Activated T-helper 1 cell treated with anti-CD3 and anti-CD28 coated beads, Interleukin-12 subunit alpha, Interleukin-12 subunit beta, Interleukin-2, Interleukin-4 antibody, amounts not matched to agents 30 ng/mL and 10 ng/mL and 1 ng/mL, durations not matched to agents 14 hours and 24 hours and 36 hours (primary cell): ENCODE measurements around the gene HSPA4. TPM values are rescaled to one million over a fixed set of nuclear protein-coding genes. Genes with fewer than 3 reads are reported as not detected.

Source experiments
- DNase-seq: peaks from one replicate; pipeline ENCODE4 v3.0.0; 2021; ENCODE audit warnings: low spot score
- H3K27ac Mint-ChIP-seq: one replicate; pipeline ENCODE4 v1.8.0; 2021; ENCODE audit warnings: mild to moderate bottlenecking, mixed read lengths
- H3K27me3 Mint-ChIP-seq: one replicate; pipeline ENCODE4 v1.8.0; 2022; ENCODE audit warnings: mild to moderate bottlenecking, moderate library complexity, mixed read lengths; ENCODE audit not compliant: insufficient read depth
- H3K36me3 Mint-ChIP-seq: one replicate; pipeline ENCODE4 v1.8.0; 2021; ENCODE audit warnings: low read depth, mixed read lengths
- H3K4me1 Mint-ChIP-seq: one replicate; pipeline ENCODE4 v1.8.0; 2021; ENCODE audit warnings: low read depth, mixed read lengths
- H3K4me3 Mint-ChIP-seq: one replicate; pipeline ENCODE4 v1.8.0; 2021; ENCODE audit warnings: mild to moderate bottlenecking, moderate library complexity, mixed read lengths
- H3K9me3 Mint-ChIP-seq: one replicate; pipeline ENCODE4 v1.8.0; 2021; ENCODE audit warnings: mixed read lengths
- intact Hi-C: fragments of 100-400 bp; cut with micrococcal nuclease; formaldehyde crosslinking; loops from one replicate; pipeline ENCODE4 v1.15.1; 2024
- total RNA-seq: library from RNA; stranded (reverse); gene quantifications from 2 replicates; pipeline ENCODE4 v1.2.3, GENCODE V29; 2022

HSPA4 gene
- total RNA-seq, 1 donor from 2014 or later, result 244 TPM

DNA sequence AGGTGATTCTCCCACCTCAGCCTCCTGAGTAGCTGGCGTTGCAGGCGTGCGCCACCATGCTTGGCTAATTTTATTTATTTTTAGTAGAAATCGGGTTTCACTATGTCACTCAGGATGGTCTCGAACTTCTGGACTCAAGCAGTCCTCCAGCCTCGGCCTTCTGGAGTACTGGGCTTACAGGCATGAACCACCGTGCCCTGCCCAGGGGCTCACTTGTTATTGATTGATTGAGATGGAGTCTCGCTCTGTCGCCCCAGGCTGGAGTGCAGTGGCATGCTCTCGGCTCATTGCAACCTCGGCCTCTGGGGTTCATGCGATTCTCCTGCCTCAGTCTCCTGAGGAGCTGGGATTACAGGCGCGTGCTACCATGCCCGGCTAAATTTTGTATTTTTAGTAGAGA lies 1.6 kb downstream of the HSPA4 start:
- no peak for DNase-seq
- Mint-ChIP-seq H3K4me1 (peaks cover 51% of the 10 kb centered on the region), H3K27ac (peak overlapping the region; percentile 100), H3K36me3 (peaks cover 21% of the 10 kb centered on the region), H3K27me3 (no peaks in the 10 kb centered on the region), H3K9me3 (no peaks in the 10 kb centered on the region), H3K4me3 (peak overlapping the region; percentile 96)
- intact Hi-C loops, result loop anchor here (2.0 to 10.0 kb wide), 6 partner anchors 25 to 1685 kb away; partner anchors contain the start of genes C5orf15, CAMLG, PPP2CA and RAPGEF6

DNA sequence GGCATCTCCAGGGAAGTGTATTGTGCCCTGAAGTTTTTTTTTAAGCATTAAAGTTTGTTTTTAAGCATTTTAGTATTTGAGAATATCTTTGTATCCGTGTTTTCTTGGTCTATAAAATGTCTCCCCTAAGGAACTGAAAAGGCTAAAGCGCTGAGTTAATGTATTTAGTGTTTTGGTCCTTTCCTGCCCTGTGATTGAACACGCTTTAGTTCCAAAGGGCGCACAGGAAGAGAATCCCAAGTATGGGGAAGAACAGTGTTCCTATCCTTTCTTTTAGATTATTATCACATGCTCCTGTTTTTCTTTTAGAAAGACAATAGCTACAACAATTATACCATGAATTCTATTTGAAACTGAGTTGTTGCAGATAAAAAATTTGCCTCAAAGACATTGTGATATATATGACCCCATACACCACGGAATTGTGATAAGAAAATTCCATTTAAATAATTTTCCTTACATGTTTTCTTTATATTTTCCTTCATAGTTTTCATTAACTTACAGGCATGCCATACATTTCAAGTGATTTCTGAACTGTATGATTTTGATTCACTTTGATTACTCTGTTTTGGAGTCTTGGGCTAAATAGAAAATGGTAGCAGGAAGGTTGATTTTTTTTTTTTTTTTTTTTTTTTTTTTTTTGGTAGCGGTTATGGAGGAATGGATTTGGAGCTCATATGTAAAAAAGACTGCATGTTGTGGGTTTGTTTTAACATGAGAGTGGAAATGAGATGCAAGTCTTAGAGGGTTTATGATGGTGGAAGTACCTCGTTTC lies 3.1 kb downstream of the HSPA4 start:
- intact Hi-C loops, result loop anchor here (5.0 to 10.0 kb wide), 4 partner anchors 558 to 1420 kb away; partner anchors contain the start of genes C5orf15, PPP2CA and RAPGEF6
- Mint-ChIP-seq H3K27ac (peak overlapping the region; percentile 11), H3K9me3 (no peaks in the 10 kb centered on the region), H3K4me3 (peak overlapping the region; percentile 59), H3K27me3 (no peaks in the 10 kb centered on the region), H3K36me3 (peaks cover 21% of the 10 kb centered on the region), H3K4me1 (peaks cover 52% of the 10 kb centered on the region)
- no peak for DNase-seq

DNA sequence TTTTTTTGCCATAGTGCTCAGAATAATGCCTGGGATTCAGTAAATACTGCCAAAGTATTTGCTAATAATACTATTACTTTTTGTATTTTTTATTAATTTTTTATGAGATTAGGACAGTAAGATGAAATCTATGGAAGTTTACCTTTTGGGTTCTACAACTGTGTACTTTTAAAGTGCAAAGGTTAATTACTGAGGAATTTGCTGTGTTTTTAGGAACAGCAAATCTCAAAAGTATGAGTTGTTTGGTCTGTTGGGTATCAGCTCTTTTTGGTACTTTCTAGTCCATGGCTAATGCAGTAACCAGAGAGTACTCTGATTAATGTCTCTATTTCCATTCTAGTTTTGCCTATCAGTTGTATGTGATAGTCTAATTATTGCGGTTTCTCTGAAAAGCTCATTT lies 5.1 kb downstream of the HSPA4 start:
- no peak overlapping the region for H3K27ac Mint-ChIP-seq
- DNase-seq, result no peak
- no peaks in the 10 kb centered on the region for H3K9me3 Mint-ChIP-seq
- peaks cover 40% of the 10 kb centered on the region for H3K4me1 Mint-ChIP-seq
- H3K4me3 Mint-ChIP-seq, result no peak overlapping the region
- peaks cover 18% of the 10 kb centered on the region for H3K36me3 Mint-ChIP-seq
- no peaks in the 10 kb centered on the region for H3K27me3 Mint-ChIP-seq
- intact Hi-C loops, result loop anchor here (10.0 kb wide), 2 partner anchors 908 to 1422 kb away; partner anchors contain the start of genes C5orf15 and RAPGEF6

- intact Hi-C loops, result loop anchor here (10.0 kb wide), 2 partner anchors 905 to 1425 kb away; partner anchors contain the start of genes C5orf15 and RAPGEF6
- H3K4me1 Mint-ChIP-seq, result peaks cover 42% of the 10 kb centered on the region
- H3K9me3 Mint-ChIP-seq, result no peaks in the 10 kb centered on the region
Observed at GRCh38 chr5:133059621-133060020, 7.8 kb downstream of the HSPA4 start.

GRCh38 chr5:133062276-133062675 lies 10.5 kb downstream of the HSPA4 start:
- Mint-ChIP-seq H3K27ac (peak overlapping the region; percentile 50), H3K27me3 (no peaks in the 10 kb centered on the region), H3K4me1 (peaks cover 22% of the 10 kb centered on the region), H3K4me3 (no peak overlapping the region), H3K9me3 (no peaks in the 10 kb centered on the region), H3K36me3 (peaks cover 14% of the 10 kb centered on the region)
- intact Hi-C loops, result no loop called here
- no peak for DNase-seq

More at GRCh38 chr5:133059621-133060020, 7.8 kb downstream of the HSPA4 start:
- H3K27ac Mint-ChIP-seq, result no peak overlapping the region
- no peaks in the 10 kb centered on the region for H3K27me3 Mint-ChIP-seq
- no peak for DNase-seq
- H3K36me3 Mint-ChIP-seq, result peaks cover 14% of the 10 kb centered on the region
- no peak overlapping the region for H3K4me3 Mint-ChIP-seq

DNA sequence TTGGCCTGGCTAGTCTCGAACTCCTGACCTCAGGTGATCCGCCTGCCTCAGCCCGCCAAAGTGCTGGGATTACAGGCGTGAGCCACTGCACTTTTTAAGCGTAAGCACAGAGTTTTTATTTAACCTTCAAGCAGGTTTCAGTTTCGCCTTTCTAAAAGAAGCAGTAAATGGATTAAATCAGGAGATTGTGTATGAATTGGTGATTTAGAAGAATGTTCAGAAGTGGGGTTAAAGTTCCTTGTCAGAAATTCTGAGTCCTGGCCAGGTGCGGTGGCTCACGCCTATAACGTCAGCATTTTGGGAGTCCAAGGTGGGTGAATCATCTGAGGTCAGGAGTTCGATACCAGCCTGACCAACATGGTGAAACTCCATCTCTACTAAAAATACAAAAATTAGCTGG lies 12.2 kb downstream of the HSPA4 start:
- H3K36me3 Mint-ChIP-seq, result peaks cover 27% of the 10 kb centered on the region
- intact Hi-C loops, result no loop called here
- no peaks in the 10 kb centered on the region for H3K9me3 Mint-ChIP-seq
- peaks cover 32% of the 10 kb centered on the region for H3K4me1 Mint-ChIP-seq
- H3K27ac Mint-ChIP-seq, result no peak overlapping the region
- no peaks in the 10 kb centered on the region for H3K27me3 Mint-ChIP-seq
- no peak overlapping the region for H3K4me3 Mint-ChIP-seq
- DNase-seq, result no peak

DNA sequence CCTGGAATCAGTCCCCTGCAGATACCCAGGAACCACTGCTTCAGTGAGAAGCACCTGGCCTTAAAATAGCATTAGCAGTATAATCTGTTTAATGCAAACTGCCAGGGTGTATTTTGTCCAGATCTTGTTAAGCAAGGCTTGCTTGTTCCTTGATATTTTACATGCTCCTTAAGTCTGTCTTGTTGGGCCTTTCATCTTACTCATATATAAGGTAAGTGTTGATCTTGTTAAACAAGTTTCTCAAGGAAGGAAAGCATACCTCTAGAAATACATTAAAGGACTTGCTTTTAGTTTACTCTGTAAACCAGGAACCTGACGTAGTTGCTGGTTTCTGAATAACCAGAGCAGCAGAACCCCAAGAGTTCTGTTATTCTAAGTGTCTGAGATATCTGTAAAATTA lies 13.7 kb downstream of the HSPA4 start:
- no peak overlapping the region for H3K4me3 Mint-ChIP-seq
- H3K27ac Mint-ChIP-seq, result no peak overlapping the region
- DNase-seq, result no peak

GRCh38 chr5:133066045-133066444 lies 14.2 kb downstream of the HSPA4 start:
- H3K36me3 Mint-ChIP-seq, result peaks cover 39% of the 10 kb centered on the region
- intact Hi-C loops, result no loop called here
- peaks cover 29% of the 10 kb centered on the region for H3K4me1 Mint-ChIP-seq
- H3K9me3 Mint-ChIP-seq, result no peaks in the 10 kb centered on the region
- no peak overlapping the region for H3K4me3 Mint-ChIP-seq
- H3K27me3 Mint-ChIP-seq, result no peaks in the 10 kb centered on the region
- no peak overlapping the region for H3K27ac Mint-ChIP-seq
- no peak for DNase-seq

More for the DNA sequence above, 13.7 kb downstream of the HSPA4 start:
- H3K4me1 Mint-ChIP-seq, result peaks cover 26% of the 10 kb centered on the region
- H3K9me3 Mint-ChIP-seq, result no peaks in the 10 kb centered on the region
- H3K36me3 Mint-ChIP-seq, result peaks cover 35% of the 10 kb centered on the region
- intact Hi-C loops, result no loop called here
- H3K27me3 Mint-ChIP-seq, result no peaks in the 10 kb centered on the region

DNA sequence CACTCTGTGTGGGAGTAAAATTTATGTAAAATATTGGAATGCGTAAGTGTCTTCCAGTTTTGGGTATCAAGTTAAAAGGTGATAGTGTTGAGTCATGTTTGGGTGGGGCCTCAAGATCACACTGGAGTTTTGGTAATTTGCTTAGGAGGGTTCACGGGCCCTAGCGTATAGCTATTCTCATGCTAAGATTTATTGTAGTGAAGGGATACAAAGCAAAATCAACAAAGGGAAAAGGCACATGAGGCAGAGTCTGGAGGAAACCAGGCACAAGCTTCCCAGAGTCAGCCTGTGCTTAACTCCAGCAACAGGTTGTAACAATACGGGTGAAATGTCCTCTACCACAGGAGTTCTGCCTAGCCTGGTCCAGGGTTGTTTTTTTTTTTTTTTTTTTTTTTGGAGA lies 20.2 kb downstream of the HSPA4 start:
- Mint-ChIP-seq H3K27me3 (no peaks in the 10 kb centered on the region), H3K27ac (no peak overlapping the region), H3K36me3 (peaks cover 64% of the 10 kb centered on the region), H3K4me3 (no peak overlapping the region), H3K4me1 (peaks cover 45% of the 10 kb centered on the region), H3K9me3 (no peaks in the 10 kb centered on the region)
- no peak for DNase-seq
- intact Hi-C loops, result loop anchor here (10.0 kb wide), 1 partner anchor 1533 kb away; no protein-coding TSS in a partner anchor

GRCh38 chr5:133075572-133076536 lies 24.0 kb downstream of the HSPA4 start:
- H3K27ac Mint-ChIP-seq, result peak overlapping the region; percentile 48
- H3K4me3 Mint-ChIP-seq, result no peak overlapping the region
- intact Hi-C loops, result loop anchor here (10.0 kb wide), 1 partner anchor 1529 kb away; no protein-coding TSS in a partner anchor
- peaks cover 53% of the 10 kb centered on the region for H3K36me3 Mint-ChIP-seq
- no peaks in the 10 kb centered on the region for H3K9me3 Mint-ChIP-seq
- H3K27me3 Mint-ChIP-seq, result no peaks in the 10 kb centered on the region
- DNase-seq, result no peak
- H3K4me1 Mint-ChIP-seq, result peaks cover 51% of the 10 kb centered on the region

DNA sequence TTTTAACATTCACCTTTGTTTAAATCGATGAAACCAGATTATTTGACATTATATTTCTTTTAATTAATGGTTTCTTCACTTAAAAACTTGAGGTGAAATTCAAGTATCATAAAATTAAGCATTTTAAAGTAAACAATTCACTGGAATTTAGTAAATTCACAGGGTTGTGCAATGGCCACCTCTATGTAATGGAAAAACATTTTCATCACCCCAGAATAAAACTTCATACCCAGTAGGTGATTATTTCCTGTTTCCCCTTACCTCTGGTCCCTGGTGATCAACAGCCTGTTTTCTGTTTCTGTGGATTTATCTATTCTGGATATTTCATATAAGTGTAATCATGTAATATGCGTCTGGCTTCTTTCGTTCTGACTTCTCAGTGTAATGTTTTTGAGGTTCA lies 27.2 kb downstream of the HSPA4 start:
- Mint-ChIP-seq H3K4me1 (peaks cover 46% of the 10 kb centered on the region), H3K27me3 (no peaks in the 10 kb centered on the region), H3K27ac (peak overlapping the region; percentile 87), H3K9me3 (no peaks in the 10 kb centered on the region), H3K36me3 (peaks cover 50% of the 10 kb centered on the region), H3K4me3 (peak overlapping the region; percentile 29)
- no peak for DNase-seq
- intact Hi-C loops, result loop anchor here (2.0 to 10.0 kb wide), 2 partner anchors 26 to 1526 kb away; partner anchors contain the start of gene HSPA4

GRCh38 chr5:133081036-133081435 lies 29.2 kb downstream of the HSPA4 start:
- H3K27ac Mint-ChIP-seq, result peak overlapping the region; percentile 87
- H3K36me3 Mint-ChIP-seq, result peaks cover 45% of the 10 kb centered on the region
- intact Hi-C loops, result no loop called here
- no peak for DNase-seq
- no peaks in the 10 kb centered on the region for H3K9me3 Mint-ChIP-seq
- H3K4me3 Mint-ChIP-seq, result no peak overlapping the region
- peaks cover 43% of the 10 kb centered on the region for H3K4me1 Mint-ChIP-seq
- H3K27me3 Mint-ChIP-seq, result no peaks in the 10 kb centered on the region
